Measurements from ENCODE around the gene ZFTA.
"Not testable (repeated sequence)": the region's sequence is repeated elsewhere in the genome, so short reads cannot be mapped to it uniquely, and the experiment has no call there.

Gene ZFTA

GRCh38 chr11:63813563-63814382 lies 45.2 kb upstream of the ZFTA start:
- Histone ChIP-seq H3K4me3 (ENCODE audit: low read depth, low read length) (peak overlapping the region; percentile 95), H3K36me3 (replicated peaks) (peaks cover 23% of the 10 kb centered on the region), H3K27ac (peak overlapping the region; percentile 34), H3K27me3 (replicated peaks) (no peaks in the 10 kb centered on the region)
- no peak for TF ChIP-seq CTCF (IDR thresholded peaks at IDR 0.05; ENCODE audit: low read depth, low read length, missing control alignments)
- DNase-seq = peak; percentile 2
- in situ Hi-C loops (cut with HindIII; ENCODE audit: low pct_ligation_motif_present, low sequenced_read_pairs) = no loop called here

GRCh38 chr11:63813035-63813562 lies 44.5 kb upstream of the ZFTA start, which contains the start of gene SPINDOC:
SPINDOC (plus strand) TSS chr11:63813456; CDS start chr11:63813687, 231 bp downstream.
- no peak for TF ChIP-seq CTCF (IDR thresholded peaks at IDR 0.05; ENCODE audit: low read depth, low read length, missing control alignments)
- Histone ChIP-seq H3K36me3 (replicated peaks) (peaks cover 17% of the 10 kb centered on the region), H3K27me3 (replicated peaks) (no peaks in the 10 kb centered on the region), H3K27ac (peak within 1 kb of the TSS; percentile 34), H3K4me3 (ENCODE audit: low read depth, low read length) (peak within 1 kb of the TSS; percentile 95)
- peak; percentile 43 for DNase-seq
- in situ Hi-C loops (cut with HindIII; ENCODE audit: low pct_ligation_motif_present, low sequenced_read_pairs) = no loop called here

- DNase-seq = no peak
- H3K27me3 ChIP-seq (replicated peaks) = no peaks in the 10 kb centered on the region
- no peak overlapping the region for H3K27ac ChIP-seq
- no peak for TF ChIP-seq CTCF (IDR thresholded peaks at IDR 0.05; ENCODE audit: low read depth, low read length, missing control alignments)
- H3K36me3 ChIP-seq (replicated peaks) = peaks cover 6% of the 10 kb centered on the region
- H3K4me3 ChIP-seq (ENCODE audit: low read depth, low read length) = no peak overlapping the region
- in situ Hi-C loops (cut with HindIII; ENCODE audit: low pct_ligation_motif_present, low sequenced_read_pairs) = no loop called here
Observed at GRCh38 chr11:63811522-63811921, 42.9 kb upstream of the ZFTA start.

- in situ Hi-C loops (cut with HindIII; ENCODE audit: low pct_ligation_motif_present, low sequenced_read_pairs); H3K27me3 ChIP-seq (replicated peaks); H3K4me3 ChIP-seq (ENCODE audit: low read depth, low read length); DNase-seq; H3K27ac ChIP-seq; H3K36me3 ChIP-seq (replicated peaks): not testable (repeated sequence)
Observed at GRCh38 chr11:63810383-63810782, 41.8 kb upstream of the ZFTA start.

- Histone ChIP-seq H3K27ac (no peak overlapping the region), H3K27me3 (replicated peaks) (no peaks in the 10 kb centered on the region), H3K36me3 (replicated peaks) (no peaks in the 10 kb centered on the region), H3K4me3 (ENCODE audit: low read depth, low read length) (no peak overlapping the region)
- in situ Hi-C loops (cut with HindIII; ENCODE audit: low pct_ligation_motif_present, low sequenced_read_pairs) = no loop called here
- no peak for TF ChIP-seq CTCF (IDR thresholded peaks at IDR 0.05; ENCODE audit: low read depth, low read length, missing control alignments)
- DNase-seq = peak; percentile 23
Observed at GRCh38 chr11:63805844-63806415, 37.4 kb upstream of the ZFTA start.

GRCh38 chr11:63804259-63804658 lies 35.7 kb upstream of the ZFTA start:
- DNase-seq = no peak
- Histone ChIP-seq H3K4me3 (ENCODE audit: low read depth, low read length) (no peak overlapping the region), H3K36me3 (replicated peaks) (no peaks in the 10 kb centered on the region), H3K27me3 (replicated peaks) (no peaks in the 10 kb centered on the region), H3K27ac (no peak overlapping the region)
- TF ChIP-seq CTCF (IDR thresholded peaks at IDR 0.05; ENCODE audit: low read depth, low read length, missing control alignments) = no peak
- in situ Hi-C loops (cut with HindIII; ENCODE audit: low pct_ligation_motif_present, low sequenced_read_pairs) = no loop called here
